Keratinocyte (primary cell): ENCODE measurements around the gene RASGEF1C. TPM values are rescaled to one million over a fixed set of nuclear protein-coding genes. Genes with fewer than 3 reads are reported as not detected.

Source experiments
- DNase-seq: peaks from one replicate; pipeline ENCODE4 v3.0.0-alpha.2; 2011; ENCODE audit warnings: low read depth, missing footprints, low spot score
- FAIRE-seq: peaks from 2 replicates; lab custom pipeline; 2011; peaks lifted over from hg19 to GRCh38; lab: Jason Lieb, UNC
- H2AFZ ChIP-seq: 2 replicates; pipeline ENCODE4 v1.6.0; 2012; ENCODE audit warnings: low read length, control low read depth, inconsistent platforms; ENCODE audit not compliant: control insufficient read depth
- H3K27ac ChIP-seq: 2 replicates; pipeline ENCODE4 v1.5.1; 2011; ENCODE audit warnings: low read length; ENCODE audit not compliant: control insufficient read depth, insufficient read depth
- H3K27me3 ChIP-seq: 3 replicates; pipeline ENCODE4 v1.6.0; 2011; ENCODE audit warnings: low read length; ENCODE audit not compliant: control insufficient read depth, insufficient read depth; ENCODE audit errors: extremely low read depth
- H3K36me3 ChIP-seq, 2 experiments: 2 replicates in 1 of 2; 3 replicates in 1 of 2; pipeline ENCODE4 v1.5.1; 2011; ENCODE audit warnings: low read length in 2 of 2, mild to moderate bottlenecking in 1 of 2; ENCODE audit not compliant: control insufficient read depth in 2 of 2, insufficient read depth in 2 of 2; ENCODE audit errors: extremely low read depth in 1 of 2
- H3K4me1 ChIP-seq: 3 replicates; pipeline ENCODE4 v1.5.1; 2011; ENCODE audit warnings: low read length; ENCODE audit not compliant: control insufficient read depth, insufficient read depth; ENCODE audit errors: extremely low read depth
- H3K4me2 ChIP-seq: 3 replicates; pipeline ENCODE4 v1.6.0; 2011; ENCODE audit warnings: low read depth, low read length; ENCODE audit not compliant: control insufficient read depth, insufficient read depth; ENCODE audit errors: extremely low read depth
- H3K4me3 ChIP-seq, 3 experiments: fragments of 200-600 bp in 1 of 3; sonication (generic) in 1 of 3; 2 replicates in 2 of 3; 3 replicates in 1 of 3; pipeline ENCODE4 v1.5.1; 2011 to 2016; ENCODE audit warnings: low read length in 3 of 3, mild to moderate bottlenecking in 3 of 3, control low read depth in 2 of 3, inconsistent platforms in 1 of 3, low read depth in 1 of 3, mixed read lengths in 1 of 3, mixed run types in 1 of 3, moderate library complexity in 1 of 3; ENCODE audit not compliant: control insufficient read depth in 2 of 3, insufficient read depth in 2 of 3; ENCODE audit errors: extremely low read depth in 1 of 3
- H3K79me2 ChIP-seq: 2 replicates; pipeline ENCODE4 v1.6.0; 2012; ENCODE audit warnings: low read length; ENCODE audit not compliant: control insufficient read depth, insufficient read depth
- H3K9ac ChIP-seq: 3 replicates; pipeline ENCODE4 v1.6.0; 2011; ENCODE audit warnings: low read length; ENCODE audit not compliant: control insufficient read depth, insufficient read depth; ENCODE audit errors: extremely low read depth
- H3K9me1 ChIP-seq: 3 replicates; pipeline ENCODE4 v1.6.0; 2011; ENCODE audit warnings: low read length; ENCODE audit not compliant: control insufficient read depth, insufficient read depth; ENCODE audit errors: extremely low read depth
- H3K9me3 ChIP-seq: 2 replicates; pipeline ENCODE4 v1.5.1; 2012; ENCODE audit warnings: low read depth, low read length; ENCODE audit not compliant: control insufficient read depth
- H4K20me1 ChIP-seq: 3 replicates; pipeline ENCODE4 v1.6.0; 2011; ENCODE audit warnings: low read length; ENCODE audit not compliant: control insufficient read depth, insufficient read depth; ENCODE audit errors: extremely low read depth
- CTCF ChIP-seq, 3 experiments: IDR thresholded peaks in 1 of 3; conservative IDR thresholded peaks in 1 of 3; optimal IDR thresholded peaks in 1 of 3; 2 replicates in 2 of 3; 3 replicates in 1 of 3; pipeline versions ENCODE3 to v1.5.1; 2011; ENCODE audit warnings: low read length in 3 of 3, mild to moderate bottlenecking in 3 of 3, moderate library complexity in 2 of 3, control low read depth in 1 of 3, inconsistent platforms in 1 of 3; ENCODE audit not compliant: insufficient read depth in 2 of 3; ENCODE audit errors: extremely low read depth in 1 of 3
- EZH2 ChIP-seq: IDR thresholded peaks from one replicate; pipeline ENCODE4 v1.6.1; 2012; ENCODE audit warnings: inconsistent platforms, mild to moderate bottlenecking, low read length, moderate library complexity
- dilution Hi-C: fragments of 300-500 bp; cut with MboI; formaldehyde crosslinking; loops from one replicate; pipeline ENCODE4 v1.7.0; 2020; ENCODE audit warnings: low sequenced_read_pairs; ENCODE audit not compliant: extremely low pct_ligation_motif_present
- polyA plus RNA-seq, 5 experiments: library from polyadenylated mRNA; depleted of rRNA in 3 of 5; stranded (reverse) in 3 of 5; stranded (forward) in 1 of 5; unstranded in 1 of 5; fragments of >200 nt; gene quantifications; 1 replicate in 1 of 5; 2 replicates in 3 of 5; 3 replicates in 1 of 5; pipeline versions ENCODE4 v1.2.1 to v1.2.3, GENCODE V29; 2011 to 2012; ENCODE audit warnings: missing spikeins in 2 of 5, low read depth in 1 of 5, low replicate concordance in 1 of 5

The RASGEF1C gene
- polyA plus RNA-seq, 1 donor (not counting 4 experiments of a cell fraction or from before 2014, with no cell fraction given): not detected

GRCh38 chr5:180156141-180156540, 52.9 kb downstream of the RASGEF1C start:
- DNase-seq: no peak
- H3K9me1 ChIP-seq: no peaks in the 10 kb centered on the region
- no peaks in the 10 kb centered on the region for H3K9me3 ChIP-seq
- H3K4me3 ChIP-seq: no peak overlapping the region
- H3K9ac ChIP-seq: no peak overlapping the region
- no peak overlapping the region for H2AFZ ChIP-seq
- H3K27ac ChIP-seq: no peak overlapping the region
- H4K20me1 ChIP-seq: no peaks in the 10 kb centered on the region
- H3K4me2 ChIP-seq: no peak overlapping the region
- no peak for FAIRE-seq
- H3K27me3 ChIP-seq: no peaks in the 10 kb centered on the region
- no peaks in the 10 kb centered on the region for H3K79me2 ChIP-seq
- no peaks in the 10 kb centered on the region for H3K4me1 ChIP-seq
- H3K36me3 ChIP-seq: no peaks in the 10 kb centered on the region
- dilution Hi-C loops: no loop called here
- TF ChIP-seq EZH2 (no peak), CTCF (optimal IDR thresholded peaks at IDR 0.05 in 1 of 3, IDR thresholded peaks at IDR 0.05 in 1 of 3, conservative IDR thresholded peaks at IDR 0.05 in 1 of 3; ENCODE audit: extremely low read depth in 1 of 3, insufficient read depth in 2 of 3, low read length in 3 of 3) (no peak)

GRCh38 chr5:180155365-180155926, 53.6 kb downstream of the RASGEF1C start:
- TF ChIP-seq EZH2 (no peak), CTCF (optimal IDR thresholded peaks at IDR 0.05 in 1 of 3, IDR thresholded peaks at IDR 0.05 in 1 of 3, conservative IDR thresholded peaks at IDR 0.05 in 1 of 3; ENCODE audit: extremely low read depth in 1 of 3, insufficient read depth in 2 of 3, low read length in 3 of 3) (no peak)
- H2AFZ ChIP-seq: no peak overlapping the region
- H3K27ac ChIP-seq: no peak overlapping the region
- DNase-seq (no peak), FAIRE-seq (no peak)
- no peak overlapping the region for H3K4me3 ChIP-seq
- H4K20me1 ChIP-seq: no peaks in the 10 kb centered on the region
- H3K79me2 ChIP-seq: no peaks in the 10 kb centered on the region
- no peaks in the 10 kb centered on the region for H3K4me1 ChIP-seq
- H3K9ac ChIP-seq: no peak overlapping the region
- no peaks in the 10 kb centered on the region for H3K36me3 ChIP-seq
- H3K9me3 ChIP-seq: no peaks in the 10 kb centered on the region
- H3K27me3 ChIP-seq: no peaks in the 10 kb centered on the region
- no peaks in the 10 kb centered on the region for H3K9me1 ChIP-seq
- dilution Hi-C loops: no loop called here
- H3K4me2 ChIP-seq: no peak overlapping the region
